Measurements from ENCODE around the gene CCL8.

Gene CCL8

DNA sequence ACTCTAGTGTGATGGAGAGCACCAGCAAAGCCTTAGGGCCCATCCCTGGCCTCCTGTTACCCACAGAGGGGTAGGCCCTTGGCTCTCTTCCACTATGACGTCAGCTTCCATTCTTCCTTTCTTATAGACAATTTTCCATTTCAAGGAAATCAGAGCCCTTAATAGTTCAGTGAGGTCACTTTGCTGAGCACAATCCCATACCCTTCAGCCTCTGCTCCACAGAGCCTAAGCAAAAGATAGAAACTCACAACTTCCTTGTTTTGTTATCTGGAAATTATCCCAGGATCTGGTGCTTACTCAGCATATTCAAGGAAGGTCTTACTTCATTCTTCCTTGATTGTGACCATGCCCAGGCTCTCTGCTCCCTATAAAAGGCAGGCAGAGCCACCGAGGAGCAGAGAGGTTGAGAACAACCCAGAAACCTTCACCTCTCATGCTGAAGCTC is at the start of gene CCL8:
Gene CCL8, plus strand, starts transcription at position 397 of the 445 bp plus-strand sequence. CDS start 67 bp downstream, outside the sequence.
- TF ChIP-seq POLR2A (IDR thresholded peaks at IDR 0.05; ENCODE audit: low read length) (no peak), GATA1 (IDR thresholded peaks at IDR 0.05; ENCODE audit: low read depth, low read length) (no peak)
- DNase-seq, result no peak

- TF ChIP-seq GATA1 (IDR thresholded peaks at IDR 0.05; ENCODE audit: low read depth, low read length) (no peak), POLR2A (IDR thresholded peaks at IDR 0.05; ENCODE audit: low read length) (no peak)
- DNase-seq, result no peak
Measured at GRCh38 chr17:34269969-34270368, 49.3 kb upstream of the CCL8 start, which contains the start of gene CCL7. Gene CCL7, plus strand, starts transcription at chr17:34270221. Its CDS starts 70 bp downstream, at chr17:34270291.

GRCh38 chr17:34275881-34276280 is 43.4 kb upstream of the CCL8 start:
- no peak for DNase-seq
- TF ChIP-seq GATA1 (IDR thresholded peaks at IDR 0.05; ENCODE audit: low read depth, low read length), result no peak
- no peak for TF ChIP-seq POLR2A (IDR thresholded peaks at IDR 0.05; ENCODE audit: low read length)

- no peak for TF ChIP-seq POLR2A (IDR thresholded peaks at IDR 0.05; ENCODE audit: low read length)
- no peak for TF ChIP-seq GATA1 (IDR thresholded peaks at IDR 0.05; ENCODE audit: low read depth, low read length)
- DNase-seq, result no peak
Measured at GRCh38 chr17:34276826-34277225, 42.4 kb upstream of the CCL8 start.

DNA sequence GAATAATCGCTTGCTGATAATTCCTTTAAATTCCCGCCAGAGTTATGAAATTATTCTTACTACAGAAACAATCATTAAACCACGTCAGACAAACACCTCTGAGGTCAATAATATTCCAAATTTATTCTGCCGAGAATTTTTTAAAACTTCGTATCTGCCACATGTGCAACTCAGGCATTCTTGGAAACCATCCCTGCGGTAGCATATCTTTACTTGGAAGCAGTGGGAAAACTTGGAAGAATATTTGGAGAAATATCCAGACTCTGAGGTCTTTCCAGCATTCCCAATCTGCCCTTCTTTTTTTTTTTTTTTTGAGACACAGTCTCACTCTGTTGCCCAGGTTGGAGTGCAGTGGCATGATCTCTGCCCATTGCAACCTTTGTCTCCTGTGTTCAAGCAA is 35.7 kb upstream of the CCL8 start:
- DNase-seq, result no peak
- no peak for TF ChIP-seq POLR2A (IDR thresholded peaks at IDR 0.05; ENCODE audit: low read length)
- TF ChIP-seq GATA1 (IDR thresholded peaks at IDR 0.05; ENCODE audit: low read depth, low read length), result no peak

- TF ChIP-seq GATA1 (IDR thresholded peaks at IDR 0.05; ENCODE audit: low read depth, low read length) (no peak), POLR2A (IDR thresholded peaks at IDR 0.05; ENCODE audit: low read length) (no peak)
- DNase-seq, result no peak
Measured at GRCh38 chr17:34285286-34285792, 33.9 kb upstream of the CCL8 start, which contains the start of gene CCL11. Gene CCL11, plus strand, starts transcription at chr17:34285742. Its CDS starts 67 bp downstream, at chr17:34285809.

DNA sequence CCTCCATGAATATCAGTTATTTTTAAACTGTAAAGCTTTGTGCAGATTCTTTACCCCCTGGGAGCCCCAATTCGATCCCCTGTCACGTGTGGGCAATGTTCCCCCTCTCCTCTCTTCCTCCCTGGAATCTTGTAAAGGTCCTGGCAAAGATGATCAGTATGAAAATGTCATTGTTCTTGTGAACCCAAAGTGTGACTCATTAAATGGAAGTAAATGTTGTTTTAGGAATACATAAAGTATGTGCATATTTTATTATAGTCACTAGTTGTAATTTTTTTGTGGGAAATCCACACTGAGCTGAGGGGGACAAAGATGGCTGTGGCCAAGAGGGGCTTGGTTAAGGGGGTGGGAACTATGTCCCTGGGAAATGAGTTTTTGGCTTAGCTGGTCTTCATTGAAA is 31.4 kb upstream of the CCL8 start:
- TF ChIP-seq GATA1 (IDR thresholded peaks at IDR 0.05; ENCODE audit: low read depth, low read length) (no peak), POLR2A (IDR thresholded peaks at IDR 0.05; ENCODE audit: low read length) (no peak)
- DNase-seq, result no peak

- TF ChIP-seq GATA1 (IDR thresholded peaks at IDR 0.05; ENCODE audit: low read depth, low read length) (no peak), POLR2A (IDR thresholded peaks at IDR 0.05; ENCODE audit: low read length) (no peak)
Measured at GRCh38 chr17:34290586-34290985, 28.6 kb upstream of the CCL8 start.

DNA sequence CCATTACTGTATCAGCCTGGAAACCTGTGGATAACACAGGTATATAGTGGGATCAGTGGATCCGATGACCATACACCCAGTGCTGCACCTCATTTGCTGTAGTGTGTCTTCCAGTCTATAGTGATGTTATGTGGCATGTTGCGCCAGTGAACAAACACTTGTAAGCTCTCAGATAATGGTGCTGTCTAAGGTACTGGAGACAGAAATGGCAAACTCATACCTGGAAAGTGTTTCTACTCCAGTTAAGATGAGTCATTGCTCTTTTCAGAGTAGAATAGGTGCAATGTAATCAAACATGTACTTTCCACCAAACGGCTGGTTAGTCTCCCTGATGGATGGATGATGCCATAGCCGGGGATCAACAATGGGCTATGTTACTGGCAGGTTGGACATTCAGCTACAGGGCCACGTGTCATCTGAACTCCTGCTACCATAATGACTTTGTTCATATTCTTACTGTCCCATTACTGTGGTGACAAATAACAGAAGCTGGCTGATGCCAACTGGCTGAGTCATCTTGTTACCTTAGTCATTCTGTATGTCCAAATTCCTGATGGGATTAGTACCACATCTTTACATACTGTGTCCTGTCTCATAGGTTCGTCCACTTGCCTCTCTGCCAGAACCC is 27.4 kb upstream of the CCL8 start:
- no peak for DNase-seq
- TF ChIP-seq POLR2A (IDR thresholded peaks at IDR 0.05; ENCODE audit: low read length) (no peak), GATA1 (IDR thresholded peaks at IDR 0.05; ENCODE audit: low read depth, low read length) (no peak)

More at GRCh38 chr17:34290586-34290985, 28.6 kb upstream of the CCL8 start:
- no peak for DNase-seq

GRCh38 chr17:34299027-34299426 is 20.2 kb upstream of the CCL8 start:
- no peak for DNase-seq
- no peak for TF ChIP-seq POLR2A (IDR thresholded peaks at IDR 0.05; ENCODE audit: low read length)

- TF ChIP-seq GATA1 (IDR thresholded peaks at IDR 0.05; ENCODE audit: low read depth, low read length), result no peak
- no peak for TF ChIP-seq POLR2A (IDR thresholded peaks at IDR 0.05; ENCODE audit: low read length)
- no peak for DNase-seq
Measured at GRCh38 chr17:34299956-34300577, 19.2 kb upstream of the CCL8 start.

- no peak for TF ChIP-seq POLR2A (IDR thresholded peaks at IDR 0.05; ENCODE audit: low read length)
- TF ChIP-seq GATA1 (IDR thresholded peaks at IDR 0.05; ENCODE audit: low read depth, low read length), result no peak
- DNase-seq, result no peak
Measured at GRCh38 chr17:34300652-34301370, 18.4 kb upstream of the CCL8 start.

DNA sequence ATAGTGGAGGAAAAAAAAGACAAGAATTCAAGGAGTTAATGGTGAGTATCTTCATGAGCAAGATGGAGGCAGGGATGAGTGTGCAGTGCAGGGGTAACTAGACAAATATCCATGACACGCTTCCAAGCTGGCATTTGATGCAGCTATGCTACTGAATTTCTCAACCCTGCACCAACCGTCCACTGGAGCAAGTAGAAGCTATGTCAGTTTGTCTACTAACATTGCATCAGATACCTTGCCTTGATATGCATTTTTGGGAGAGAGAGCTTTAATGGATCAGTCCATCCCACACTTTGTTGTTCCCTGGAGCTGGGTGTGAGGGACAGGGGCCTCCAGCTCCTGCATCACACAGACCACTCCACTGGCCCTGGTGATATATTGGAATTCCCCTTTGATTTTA is 17.2 kb upstream of the CCL8 start:
- DNase-seq, result no peak
- TF ChIP-seq GATA1 (IDR thresholded peaks at IDR 0.05; ENCODE audit: low read depth, low read length) (no peak), POLR2A (IDR thresholded peaks at IDR 0.05; ENCODE audit: low read length) (no peak)

- no peak for TF ChIP-seq POLR2A (IDR thresholded peaks at IDR 0.05; ENCODE audit: low read length)
- no peak for TF ChIP-seq GATA1 (IDR thresholded peaks at IDR 0.05; ENCODE audit: low read depth, low read length)
- no peak for DNase-seq
Measured at GRCh38 chr17:34302636-34303035, 16.6 kb upstream of the CCL8 start.
